NCI-H2196 (cell line): Measurements from ENCODE around the gene PROSER2.
"Not testable (repeated sequence)": the region's sequence is repeated elsewhere in the genome, so short reads cannot be mapped to it uniquely, and the experiment has no call there.

Experiments
- DNase-seq: peaks from one replicate; lab custom pipeline; 2025; ENCODE audit not compliant: unreplicated experiment; lab: John Stamatoyannopoulos, UW

PROSER2 gene

GRCh38 chr10:11832042-11832441 lies 8.9 kb downstream of the PROSER2 start:
- no peak for DNase-seq

GRCh38 chr10:11835061-11835460 lies 11.9 kb downstream of the PROSER2 start:
- no peak for DNase-seq

- DNase-seq, result no peak
These were observed 12.5 kb downstream of the PROSER2 start for GRCh38 chr10:11835704-11836103.

GRCh38 chr10:11837372-11838161 lies 14.4 kb downstream of the PROSER2 start:
- DNase-seq, result no peak

- no peak for DNase-seq
These were observed 15.2 kb downstream of the PROSER2 start for GRCh38 chr10:11838298-11838852.

- DNase-seq, result no peak
These were observed 18.2 kb downstream of the PROSER2 start for GRCh38 chr10:11841375-11841774.

GRCh38 chr10:11842411-11842810 lies 19.3 kb downstream of the PROSER2 start:
- DNase-seq, result no peak

- DNase-seq, result no peak
These were observed 22.0 kb downstream of the PROSER2 start for GRCh38 chr10:11845113-11845512.

GRCh38 chr10:11846542-11846941 lies 23.4 kb downstream of the PROSER2 start:
- no peak for DNase-seq

- no peak for DNase-seq
These were observed 26.1 kb downstream of the PROSER2 start for GRCh38 chr10:11849277-11849676.

GRCh38 chr10:11849911-11850310 lies 26.8 kb downstream of the PROSER2 start:
- DNase-seq, result no peak

- DNase-seq, result no peak
These were observed 28.8 kb downstream of the PROSER2 start for GRCh38 chr10:11851910-11852309.

GRCh38 chr10:11852637-11853036 lies 29.5 kb downstream of the PROSER2 start:
- not testable (repeated sequence) for DNase-seq

GRCh38 chr10:11853468-11853867 lies 30.3 kb downstream of the PROSER2 start:
- DNase-seq, result no peak

GRCh38 chr10:11854301-11854700 lies 31.1 kb downstream of the PROSER2 start:
- DNase-seq, result no peak

- DNase-seq, result no peak
These were observed 32.9 kb downstream of the PROSER2 start for GRCh38 chr10:11856089-11856488.

GRCh38 chr10:11856678-11857077 lies 33.5 kb downstream of the PROSER2 start:
- DNase-seq, result no peak

GRCh38 chr10:11858093-11858492 lies 34.9 kb downstream of the PROSER2 start:
- DNase-seq, result no peak

GRCh38 chr10:11861341-11861740 lies 38.2 kb downstream of the PROSER2 start:
- DNase-seq, result no peak

GRCh38 chr10:11861811-11862428 lies 38.8 kb downstream of the PROSER2 start:
- no peak for DNase-seq

GRCh38 chr10:11863353-11864109 lies 40.4 kb downstream of the PROSER2 start:
- no peak for DNase-seq

- DNase-seq, result no peak
These were observed 41.6 kb downstream of the PROSER2 start for GRCh38 chr10:11864727-11865126.
